ENCODE measurements around the gene CABP1. TPM values are rescaled to one million over a fixed set of nuclear protein-coding genes. Genes with fewer than 3 reads are reported as not detected.

The CABP1 gene
- total RNA-seq, 1 experiment from 2014 or later = 1.2 TPM

DNA sequence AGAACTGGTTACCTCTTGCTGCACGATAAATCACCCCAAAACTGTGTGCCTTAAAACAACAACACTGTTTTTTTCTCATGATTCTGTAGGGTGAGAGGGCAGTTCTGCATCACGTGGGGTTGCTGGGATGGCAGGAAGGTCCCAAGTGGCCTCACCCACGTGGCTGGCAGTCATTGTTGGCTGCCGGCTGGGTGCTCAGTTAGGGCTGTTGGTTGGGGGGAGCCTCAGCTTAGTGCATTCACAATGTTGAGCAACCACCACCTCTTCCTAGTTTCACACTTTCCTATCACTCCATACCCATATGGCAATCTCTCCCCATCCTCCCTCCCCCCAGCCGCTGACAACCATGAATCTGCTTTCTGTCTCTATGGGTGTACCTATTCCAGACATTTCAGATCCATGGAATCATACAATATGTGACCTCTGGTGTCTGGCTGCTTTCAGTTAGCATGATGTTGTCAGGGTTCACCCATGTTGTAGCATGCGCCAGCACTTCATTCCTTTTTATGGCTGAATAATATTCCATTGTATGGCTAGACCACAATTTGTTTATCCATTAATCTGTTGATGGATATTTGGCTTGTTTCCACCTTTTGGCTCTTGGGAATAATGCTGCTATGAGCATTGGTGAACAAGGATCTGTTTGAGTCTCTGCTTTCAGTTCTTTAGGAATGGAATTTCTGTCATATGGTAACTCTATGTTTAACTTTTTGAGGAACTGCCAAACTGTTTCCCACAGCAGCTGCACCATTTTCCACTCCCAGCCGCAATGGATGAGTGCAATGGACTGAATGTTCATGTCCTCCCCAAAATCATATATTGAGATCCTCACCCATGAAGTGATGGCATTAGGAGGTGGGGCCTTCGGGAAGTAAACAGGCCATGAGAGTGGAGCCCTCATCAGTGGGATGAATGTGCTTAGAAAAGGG is 48.0 kb upstream of the CABP1 start:
- POLR2A ChIA-PET (ENCODE audit: low non-redundant PET) = no interaction called here
- TF ChIP-seq, protein P1, sequence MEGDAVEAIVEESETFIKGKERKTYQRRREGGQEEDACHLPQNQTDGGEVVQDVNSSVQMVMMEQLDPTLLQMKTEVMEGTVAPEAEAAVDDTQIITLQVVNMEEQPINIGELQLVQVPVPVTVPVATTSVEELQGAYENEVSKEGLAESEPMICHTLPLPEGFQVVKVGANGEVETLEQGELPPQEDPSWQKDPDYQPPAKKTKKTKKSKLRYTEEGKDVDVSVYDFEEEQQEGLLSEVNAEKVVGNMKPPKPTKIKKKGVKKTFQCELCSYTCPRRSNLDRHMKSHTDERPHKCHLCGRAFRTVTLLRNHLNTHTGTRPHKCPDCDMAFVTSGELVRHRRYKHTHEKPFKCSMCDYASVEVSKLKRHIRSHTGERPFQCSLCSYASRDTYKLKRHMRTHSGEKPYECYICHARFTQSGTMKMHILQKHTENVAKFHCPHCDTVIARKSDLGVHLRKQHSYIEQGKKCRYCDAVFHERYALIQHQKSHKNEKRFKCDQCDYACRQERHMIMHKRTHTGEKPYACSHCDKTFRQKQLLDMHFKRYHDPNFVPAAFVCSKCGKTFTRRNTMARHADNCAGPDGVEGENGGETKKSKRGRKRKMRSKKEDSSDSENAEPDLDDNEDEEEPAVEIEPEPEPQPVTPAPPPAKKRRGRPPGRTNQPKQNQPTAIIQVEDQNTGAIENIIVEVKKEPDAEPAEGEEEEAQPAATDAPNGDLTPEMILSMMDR (conservative IDR thresholded peaks at IDR 0.05; ENCODE audit: low read depth, low read length) = no peak
- no peak for TF ChIP-seq EZH2 (IDR thresholded peaks at IDR 0.05; ENCODE audit: borderline replicate concordance, low read depth, low read length, poor library complexity, severe bottlenecking)
- no peak overlapping the region for H3K27ac ChIP-seq (ENCODE audit: low read depth, low read length, poor library complexity, severe bottlenecking)
- CTCF ChIA-PET = no interaction called here
- no TSS peak for BruUV-seq (replicated peaks)
- no peak for DNase-seq (ENCODE audit: low spot score)
- H3K4me3 ChIP-seq (ENCODE audit: low read depth, low read length, poor library complexity, severe bottlenecking) = no peak overlapping the region
- H3K36me3 ChIP-seq (ENCODE audit: insufficient read depth, low read length, poor library complexity, severe bottlenecking) = no peaks in the 10 kb centered on the region
- no peaks in the 10 kb centered on the region for H3K9me3 ChIP-seq (ENCODE audit: low read depth, low read length, poor library complexity, severe bottlenecking)
- no peaks in the 10 kb centered on the region for H3K4me1 ChIP-seq (ENCODE audit: insufficient read depth, low read length, poor library complexity, severe bottlenecking)
- H3K27me3 ChIP-seq (replicated peaks; ENCODE audit: insufficient read depth, low read depth, low read length, poor library complexity) = no peaks in the 10 kb centered on the region
- intact Hi-C loops (cut with micrococcal nuclease; ENCODE audit: unreplicated experiment) = no loop called here

DNA sequence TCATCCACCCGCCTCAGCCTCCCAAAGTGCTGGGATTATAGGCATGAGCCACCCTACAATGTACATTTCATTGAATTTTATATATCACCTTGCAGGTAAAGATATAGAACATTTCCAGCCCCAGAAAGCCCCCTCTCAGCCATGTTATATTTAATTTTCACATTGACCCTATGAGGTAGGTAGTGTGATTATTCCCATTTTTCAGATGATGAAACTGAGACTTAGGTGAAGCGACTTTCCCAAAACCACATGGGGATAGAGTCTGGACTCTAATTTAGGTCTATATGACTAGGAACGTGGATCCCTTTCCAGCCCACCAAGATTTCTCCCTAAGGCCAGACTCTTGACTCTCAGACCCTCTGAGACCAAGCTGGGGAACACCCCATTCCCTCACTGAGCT is 43.5 kb upstream of the CABP1 start:
- Histone ChIP-seq H3K27me3 (replicated peaks; ENCODE audit: insufficient read depth, low read depth, low read length, poor library complexity) (no peaks in the 10 kb centered on the region), H3K4me1 (ENCODE audit: insufficient read depth, low read length, poor library complexity, severe bottlenecking) (no peaks in the 10 kb centered on the region), H3K36me3 (ENCODE audit: insufficient read depth, low read length, poor library complexity, severe bottlenecking) (no peaks in the 10 kb centered on the region), H3K4me3 (ENCODE audit: low read depth, low read length, poor library complexity, severe bottlenecking) (no peak overlapping the region), H3K27ac (ENCODE audit: low read depth, low read length, poor library complexity, severe bottlenecking) (no peak overlapping the region), H3K9me3 (ENCODE audit: low read depth, low read length, poor library complexity, severe bottlenecking) (no peaks in the 10 kb centered on the region)
- TF ChIP-seq EZH2 (IDR thresholded peaks at IDR 0.05; ENCODE audit: borderline replicate concordance, low read depth, low read length, poor library complexity, severe bottlenecking) = no peak
- TF ChIP-seq, protein P1 (conservative IDR thresholded peaks at IDR 0.05; ENCODE audit: low read depth, low read length) = no peak
- no peak for DNase-seq (ENCODE audit: low spot score)
- BruUV-seq (replicated peaks) = no TSS peak
- ChIA-PET POLR2A (ENCODE audit: low non-redundant PET) (no interaction called here), CTCF (no interaction called here)
- intact Hi-C loops (cut with micrococcal nuclease; ENCODE audit: unreplicated experiment) = no loop called here

DNA sequence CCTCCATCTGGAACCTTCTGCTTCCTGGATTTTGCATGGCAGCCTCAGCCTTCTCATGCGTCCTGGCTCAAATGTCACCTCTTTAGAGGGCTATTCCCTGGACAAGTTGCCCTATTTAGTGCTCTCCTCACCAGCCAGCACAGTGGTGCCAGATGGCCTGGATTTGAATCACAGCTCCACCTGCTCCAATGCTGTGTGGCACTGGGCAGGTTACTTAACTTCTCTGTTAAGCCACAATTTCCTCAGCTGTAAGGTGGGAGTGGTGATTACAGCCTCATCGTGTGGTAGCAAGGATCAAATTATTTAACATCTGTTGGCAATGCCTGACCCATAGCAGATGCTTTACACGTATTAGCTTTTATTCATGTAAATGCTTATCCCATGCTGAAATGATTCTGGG is 42.6 kb upstream of the CABP1 start:
- H3K4me1 ChIP-seq (ENCODE audit: insufficient read depth, low read length, poor library complexity, severe bottlenecking) = no peaks in the 10 kb centered on the region
- CTCF ChIA-PET = no interaction called here
- no peak overlapping the region for H3K4me3 ChIP-seq (ENCODE audit: low read depth, low read length, poor library complexity, severe bottlenecking)
- BruUV-seq (replicated peaks) = no TSS peak
- no peak overlapping the region for H3K27ac ChIP-seq (ENCODE audit: low read depth, low read length, poor library complexity, severe bottlenecking)
- POLR2A ChIA-PET (ENCODE audit: low non-redundant PET) = no interaction called here
- H3K27me3 ChIP-seq (replicated peaks; ENCODE audit: insufficient read depth, low read depth, low read length, poor library complexity) = no peaks in the 10 kb centered on the region
- no peaks in the 10 kb centered on the region for H3K9me3 ChIP-seq (ENCODE audit: low read depth, low read length, poor library complexity, severe bottlenecking)
- H3K36me3 ChIP-seq (ENCODE audit: insufficient read depth, low read length, poor library complexity, severe bottlenecking) = no peaks in the 10 kb centered on the region
- intact Hi-C loops (cut with micrococcal nuclease; ENCODE audit: unreplicated experiment) = no loop called here
- DNase-seq (ENCODE audit: low spot score) = no peak
- TF ChIP-seq EZH2 (IDR thresholded peaks at IDR 0.05; ENCODE audit: borderline replicate concordance, low read depth, low read length, poor library complexity, severe bottlenecking) = no peak
- TF ChIP-seq, protein P1 (conservative IDR thresholded peaks at IDR 0.05; ENCODE audit: low read depth, low read length) = no peak

Measured in A673 (cell line).